Activated T-cell treated with anti-CD3 and anti-CD28 coated beads, Interleukin-2, amount 50 U/mL, for 24 hours (primary cell): ENCODE measurements around the gene CSNK2A1.
A peak's percentile ranks its signal among the peaks of the same experiment; 100 is the strongest.

Experiments
- DNase-seq: peaks from one replicate; pipeline ENCODE4 v3.0.0-alpha.2; 2020
- H3K27ac Mint-ChIP-seq: 2 replicates; pipeline ENCODE4 v1.8.0; 2020; ENCODE audit warnings: mild to moderate bottlenecking, mixed read lengths
- H3K27me3 Mint-ChIP-seq: 2 replicates; pipeline ENCODE4 v1.8.0; 2020; ENCODE audit warnings: mixed read lengths
- H3K36me3 Mint-ChIP-seq: 2 replicates; pipeline ENCODE4 v1.8.0; 2020; ENCODE audit warnings: low read depth, mixed read lengths
- H3K4me1 Mint-ChIP-seq: 2 replicates; pipeline ENCODE4 v1.8.0; 2020; ENCODE audit warnings: low read depth, mixed read lengths
- H3K4me3 Mint-ChIP-seq: 2 replicates; pipeline ENCODE4 v1.8.0; 2020; ENCODE audit warnings: mild to moderate bottlenecking, moderate library complexity, mixed read lengths
- H3K9me3 Mint-ChIP-seq: 2 replicates; pipeline ENCODE4 v1.8.0; 2020; ENCODE audit warnings: mixed read lengths

Gene CSNK2A1

DNA sequence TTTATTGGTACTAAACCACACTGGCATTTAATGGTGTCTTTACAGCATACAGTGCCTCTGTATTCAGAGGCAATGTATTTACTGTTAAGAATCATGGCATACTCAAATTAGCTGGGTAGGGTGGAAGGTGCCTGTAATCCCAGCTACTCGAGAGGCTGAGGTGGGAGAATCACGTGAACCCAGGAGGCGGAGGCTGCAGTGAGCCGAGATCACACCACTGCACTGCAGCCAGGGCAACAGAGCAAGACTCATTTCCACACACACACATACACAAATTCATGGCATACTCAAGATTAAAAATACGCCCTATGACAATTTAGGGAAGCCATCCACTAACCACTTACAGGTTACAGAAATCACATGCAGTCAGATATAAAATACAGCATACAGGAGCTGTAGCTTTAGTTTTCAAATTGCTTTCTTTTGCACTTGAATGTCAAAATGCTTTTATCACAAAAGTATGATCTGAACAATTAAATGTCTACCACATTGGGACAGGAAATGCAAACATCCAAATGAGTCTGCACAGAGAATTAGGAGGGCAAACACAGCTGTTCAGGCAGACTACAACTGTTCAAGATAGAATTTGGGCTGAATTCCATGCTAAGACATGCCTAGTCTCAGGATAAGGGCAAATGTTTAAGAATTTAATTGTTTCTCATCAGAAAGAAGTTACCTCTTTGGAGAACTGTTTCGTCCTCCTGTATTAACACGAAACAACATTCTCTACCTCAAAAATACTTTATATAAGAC, 36.4 kb downstream of the CSNK2A1 start:
- Mint-ChIP-seq H3K4me3 (no peak overlapping the region), H3K27me3 (no peaks in the 10 kb centered on the region), H3K36me3 (peaks cover 82% of the 10 kb centered on the region), H3K4me1 (peaks cover 28% of the 10 kb centered on the region), H3K9me3 (no peaks in the 10 kb centered on the region), H3K27ac (no peak overlapping the region)
- no peak for DNase-seq

DNA sequence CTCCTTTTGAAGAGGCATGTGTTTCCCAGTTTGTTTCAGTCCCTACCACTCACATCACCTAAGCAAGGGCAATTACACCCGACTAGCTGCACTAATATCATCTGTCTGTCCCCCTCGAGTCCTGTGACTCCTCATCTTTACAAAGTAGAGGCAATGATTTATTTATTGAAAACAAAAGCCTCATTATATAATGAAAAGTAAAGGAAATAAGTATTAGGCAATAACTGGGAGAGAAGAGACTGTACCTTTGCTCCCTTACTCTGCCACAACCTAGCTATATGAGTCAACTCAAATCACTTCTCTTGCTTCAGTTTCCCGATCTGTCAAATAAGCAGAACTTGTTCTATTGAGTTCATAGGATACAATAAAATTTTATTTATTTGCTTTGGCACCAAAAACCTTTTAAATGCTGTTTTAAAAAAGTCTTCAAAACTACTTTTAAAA, 38.9 kb downstream of the CSNK2A1 start:
- H3K27me3 Mint-ChIP-seq, result no peaks in the 10 kb centered on the region
- peaks cover 9% of the 10 kb centered on the region for H3K4me1 Mint-ChIP-seq
- DNase-seq, result no peak
- H3K36me3 Mint-ChIP-seq, result peaks cover 91% of the 10 kb centered on the region
- no peak overlapping the region for H3K27ac Mint-ChIP-seq
- no peak overlapping the region for H3K4me3 Mint-ChIP-seq
- no peaks in the 10 kb centered on the region for H3K9me3 Mint-ChIP-seq

GRCh38 chr20:503048-503737, 40.4 kb downstream of the CSNK2A1 start:
- no peak for DNase-seq
- Mint-ChIP-seq H3K27ac (no peak overlapping the region), H3K36me3 (peaks cover 92% of the 10 kb centered on the region), H3K4me1 (no peaks in the 10 kb centered on the region), H3K9me3 (no peaks in the 10 kb centered on the region), H3K27me3 (no peaks in the 10 kb centered on the region), H3K4me3 (no peak overlapping the region)

DNA sequence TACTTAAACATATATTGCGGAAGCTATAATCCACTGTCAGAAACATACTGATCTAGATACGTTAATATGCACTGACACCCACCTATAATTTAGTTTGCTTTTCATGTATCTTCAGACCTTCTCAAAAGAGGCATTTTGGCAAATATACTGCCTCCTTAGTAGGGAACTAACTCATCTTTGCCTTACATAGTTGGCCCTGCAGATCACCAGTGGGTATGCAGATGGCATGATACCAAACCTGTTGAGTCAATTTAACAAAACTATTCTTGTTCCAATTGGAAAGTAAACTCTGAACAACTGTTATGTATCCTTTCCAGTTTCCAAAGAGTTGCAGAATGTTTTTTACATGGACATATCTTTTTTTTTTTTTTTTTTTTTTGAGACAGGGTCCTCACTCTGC, 45.6 kb downstream of the CSNK2A1 start:
- Mint-ChIP-seq H3K27ac (no peak overlapping the region), H3K36me3 (peaks cover 94% of the 10 kb centered on the region), H3K27me3 (no peaks in the 10 kb centered on the region), H3K4me1 (no peaks in the 10 kb centered on the region), H3K4me3 (no peak overlapping the region), H3K9me3 (no peaks in the 10 kb centered on the region)
- DNase-seq, result no peak

DNA sequence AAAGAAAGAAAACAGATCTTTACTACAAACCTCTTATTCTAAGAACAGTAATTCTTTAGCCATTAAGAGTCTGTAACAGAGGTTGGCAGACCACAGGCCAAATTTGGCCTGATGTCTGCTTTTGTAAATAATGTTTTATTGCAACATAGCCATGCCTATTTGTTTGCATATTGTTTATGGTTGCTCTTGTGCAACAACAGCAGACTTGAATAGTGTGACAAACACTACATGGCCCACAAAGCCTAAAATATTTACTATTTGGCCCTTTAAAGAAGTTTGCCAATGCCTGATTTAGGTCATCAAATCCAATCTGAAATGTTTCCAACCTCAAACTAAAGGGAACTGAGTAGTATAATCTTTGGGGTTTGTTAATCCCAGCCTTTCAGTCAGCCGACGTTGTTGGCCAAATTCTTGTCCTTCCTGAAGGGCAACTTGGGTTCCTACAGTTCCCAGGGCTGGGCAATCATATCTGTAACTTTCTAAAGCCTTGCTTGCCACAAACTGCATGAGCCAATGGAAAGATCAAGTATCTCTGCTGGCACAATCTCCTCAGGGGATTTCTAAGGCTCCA, 47.4 kb downstream of the CSNK2A1 start:
- Mint-ChIP-seq H3K36me3 (peaks cover 94% of the 10 kb centered on the region), H3K4me3 (no peak overlapping the region), H3K9me3 (no peaks in the 10 kb centered on the region), H3K27me3 (no peaks in the 10 kb centered on the region), H3K4me1 (no peaks in the 10 kb centered on the region), H3K27ac (no peak overlapping the region)
- DNase-seq, result no peak

DNA sequence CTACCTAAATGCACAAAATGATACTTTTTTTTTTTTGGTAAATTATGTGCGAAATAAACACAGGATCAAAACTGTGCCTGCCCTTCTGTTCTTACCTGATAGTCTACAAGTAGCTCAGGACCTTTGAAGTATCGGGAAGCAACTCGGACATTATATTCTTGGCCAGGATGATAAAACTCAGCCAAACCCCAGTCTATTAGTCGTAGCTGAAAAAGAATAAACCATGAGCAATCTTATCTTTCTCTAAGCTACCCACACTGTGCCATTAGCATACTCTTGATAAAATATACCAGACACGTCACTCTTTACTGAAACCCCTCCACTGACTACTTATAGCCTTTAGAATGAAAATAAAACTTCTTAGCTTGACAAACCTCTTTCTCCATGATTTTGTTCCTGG, 51.4 kb downstream of the CSNK2A1 start:
- Mint-ChIP-seq H3K27me3 (no peaks in the 10 kb centered on the region), H3K4me3 (no peak overlapping the region), H3K27ac (no peak overlapping the region), H3K9me3 (no peaks in the 10 kb centered on the region), H3K36me3 (peaks cover 89% of the 10 kb centered on the region), H3K4me1 (no peaks in the 10 kb centered on the region)
- no peak for DNase-seq

- H3K36me3 Mint-ChIP-seq, result peaks cover 92% of the 10 kb centered on the region
- no peaks in the 10 kb centered on the region for H3K9me3 Mint-ChIP-seq
- H3K4me3 Mint-ChIP-seq, result no peak overlapping the region
- no peak for DNase-seq
- H3K27ac Mint-ChIP-seq, result peak overlapping the region; percentile 47
- no peaks in the 10 kb centered on the region for H3K4me1 Mint-ChIP-seq
- H3K27me3 Mint-ChIP-seq, result no peaks in the 10 kb centered on the region
Measured at GRCh38 chr20:487655-488054, 55.9 kb downstream of the CSNK2A1 start.

- Mint-ChIP-seq H3K9me3 (no peaks in the 10 kb centered on the region), H3K4me3 (no peak overlapping the region), H3K36me3 (peaks cover 94% of the 10 kb centered on the region)
Measured at GRCh38 chr20:483815-484644, 59.6 kb downstream of the CSNK2A1 start.

DNA sequence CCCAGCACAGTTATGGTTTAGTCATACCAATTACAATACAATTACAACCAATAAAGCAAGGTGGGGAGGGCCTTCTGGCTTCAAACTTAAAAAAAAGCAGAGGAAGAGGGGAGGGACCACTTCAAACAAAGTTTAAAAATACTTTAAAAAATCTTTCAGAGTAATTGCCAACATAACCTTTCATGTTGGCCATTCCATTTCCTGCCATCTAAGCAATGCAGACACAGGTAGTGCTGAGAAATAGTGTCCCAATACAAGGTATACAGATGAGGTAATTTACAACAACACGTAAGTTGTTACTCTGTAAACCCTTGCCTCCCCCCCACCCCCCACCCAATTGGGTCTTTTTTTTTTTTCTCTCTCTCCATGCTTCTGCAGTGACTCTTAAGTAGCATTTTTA, 62.4 kb downstream of the CSNK2A1 start:
- Mint-ChIP-seq H3K4me1 (peaks cover 18% of the 10 kb centered on the region), H3K9me3 (no peaks in the 10 kb centered on the region), H3K36me3 (peaks cover 90% of the 10 kb centered on the region), H3K27me3 (no peaks in the 10 kb centered on the region), H3K4me3 (no peak overlapping the region), H3K27ac (peak overlapping the region; percentile 22)
- DNase-seq, result no peak

More at GRCh38 chr20:483815-484644, 59.6 kb downstream of the CSNK2A1 start:
- H3K27ac Mint-ChIP-seq, result peak overlapping the region; percentile 12
- DNase-seq, result no peak
- no peaks in the 10 kb centered on the region for H3K27me3 Mint-ChIP-seq
- H3K4me1 Mint-ChIP-seq, result peaks cover 15% of the 10 kb centered on the region

- H3K9me3 Mint-ChIP-seq, result no peaks in the 10 kb centered on the region
Measured at GRCh38 chr20:480044-480443, 63.5 kb downstream of the CSNK2A1 start.

GRCh38 chr20:479487-479886, 64.1 kb downstream of the CSNK2A1 start:
- no peaks in the 10 kb centered on the region for H3K27me3 Mint-ChIP-seq
- peaks cover 29% of the 10 kb centered on the region for H3K4me1 Mint-ChIP-seq
- no peak for DNase-seq
- peaks cover 88% of the 10 kb centered on the region for H3K36me3 Mint-ChIP-seq
- peak overlapping the region; percentile 11 for H3K27ac Mint-ChIP-seq
- H3K4me3 Mint-ChIP-seq, result no peak overlapping the region
- H3K9me3 Mint-ChIP-seq, result no peaks in the 10 kb centered on the region

More at GRCh38 chr20:480044-480443, 63.5 kb downstream of the CSNK2A1 start:
- H3K4me1 Mint-ChIP-seq, result peaks cover 23% of the 10 kb centered on the region
- no peaks in the 10 kb centered on the region for H3K27me3 Mint-ChIP-seq
- peaks cover 86% of the 10 kb centered on the region for H3K36me3 Mint-ChIP-seq
- no peak overlapping the region for H3K27ac Mint-ChIP-seq
- DNase-seq, result no peak
- H3K4me3 Mint-ChIP-seq, result no peak overlapping the region

DNA sequence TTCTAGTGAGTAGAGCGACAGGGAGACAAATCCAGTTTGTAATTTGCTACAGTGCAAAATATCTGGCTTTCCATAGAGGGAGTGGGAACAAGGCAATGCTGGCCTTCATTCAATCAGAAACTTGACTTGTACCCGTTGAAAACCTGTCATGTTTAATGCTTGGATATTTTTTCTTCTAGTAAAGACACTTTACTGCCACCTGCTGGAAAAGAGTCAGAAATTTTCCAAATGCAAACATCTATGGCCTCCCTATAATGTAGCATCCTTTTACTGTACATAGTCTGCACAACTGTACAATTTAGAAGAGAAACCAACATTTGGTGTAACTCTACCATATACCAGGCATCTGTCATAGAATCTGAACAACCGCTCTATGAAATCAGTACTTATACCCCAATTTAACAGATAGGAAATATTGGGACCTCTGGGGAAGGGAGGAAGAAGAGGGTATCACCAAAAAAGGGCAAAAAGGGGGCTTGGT, 64.6 kb downstream of the CSNK2A1 start:
- DNase-seq, result no peak
- Mint-ChIP-seq H3K27me3 (no peaks in the 10 kb centered on the region), H3K27ac (peak overlapping the region; percentile 11), H3K4me3 (no peak overlapping the region), H3K36me3 (peaks cover 85% of the 10 kb centered on the region), H3K4me1 (peaks cover 32% of the 10 kb centered on the region), H3K9me3 (no peaks in the 10 kb centered on the region)

DNA sequence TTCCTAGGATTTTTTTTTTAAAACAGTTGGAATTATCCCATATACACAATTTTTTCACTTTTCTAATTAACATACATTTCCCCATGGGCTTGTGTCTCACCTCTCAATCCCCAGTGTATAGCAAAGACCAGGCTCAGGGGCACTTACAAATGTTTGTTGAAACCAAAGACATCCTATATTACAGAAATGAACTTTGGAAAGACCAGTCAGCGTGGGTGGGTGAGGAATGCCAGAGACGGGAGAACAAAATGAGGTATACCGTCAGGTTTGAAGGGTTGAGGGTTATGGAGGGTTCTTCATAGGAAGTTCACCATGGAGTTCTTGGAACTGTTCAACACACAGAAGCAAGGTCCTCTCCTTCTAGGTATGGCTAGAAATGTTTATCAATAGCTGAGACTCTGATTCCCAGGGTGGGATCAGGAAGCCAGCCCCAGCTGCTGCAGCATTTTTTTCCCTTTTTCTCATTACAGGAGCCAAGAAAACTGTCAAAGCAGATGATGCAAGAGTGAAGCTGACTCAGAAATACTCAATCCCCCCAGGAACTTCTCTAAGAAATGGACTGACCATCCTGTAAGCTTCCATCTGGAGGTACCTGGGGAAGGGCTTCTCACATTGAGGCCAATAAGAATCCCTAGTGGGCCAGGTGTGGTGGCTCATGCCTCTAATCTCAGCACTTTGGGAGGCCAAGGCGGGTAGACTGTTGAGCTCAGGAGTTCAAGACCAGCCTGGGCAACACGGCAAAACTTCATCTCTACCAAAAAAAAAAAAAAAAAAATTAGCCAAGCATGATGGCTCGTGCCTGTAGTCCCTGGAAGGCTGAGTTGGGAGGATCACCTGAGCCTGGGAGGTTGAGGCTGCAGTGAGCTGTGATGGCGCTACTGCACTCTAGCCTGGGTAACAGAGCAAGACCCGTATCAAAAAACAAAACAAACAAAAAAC, 65.3 kb downstream of the CSNK2A1 start:
- Mint-ChIP-seq H3K27me3 (no peaks in the 10 kb centered on the region), H3K27ac (peak overlapping the region; percentile 31), H3K36me3 (peaks cover 82% of the 10 kb centered on the region), H3K9me3 (no peaks in the 10 kb centered on the region), H3K4me1 (peaks cover 32% of the 10 kb centered on the region), H3K4me3 (no peak overlapping the region)
- no peak for DNase-seq
